Caco-2 (cell line): ENCODE data around the gene CLEC18B. TPM values are rescaled to one million over a fixed set of nuclear protein-coding genes. Genes with fewer than 3 reads are reported as not detected.
A peak's percentile ranks its signal among the peaks of the same experiment; 100 is the strongest.
"Not testable (repeated sequence)": the region's sequence is repeated elsewhere in the genome, so short reads cannot be mapped to it uniquely, and the experiment has no call there.

ENCODE experiments used
- BruUV-seq: library from RNA; stranded (reverse); fragments of 400-500 nt; replicated peaks from 2 replicates; lab custom pipeline; 2021; lab: Mats Ljungman, UMichigan
- CTCF ChIA-PET: fragments of 300-600 bp; sonication (Branson Sonifier 250); formaldehyde crosslinking; loops from one replicate; lab custom pipeline; 2022; ENCODE audit warnings: antibody characterized with exemption; lab: Charles Lee
- POLR2A ChIA-PET: fragments of 300-600 bp; sonication (Branson Sonifier 250); formaldehyde crosslinking; loops from one replicate; lab custom pipeline; 2022; ENCODE audit warnings: antibody characterized with exemption; lab: Charles Lee
- DNase-seq, 2 experiments: peaks; one replicate each; pipeline versions ENCODE4 v3.0.0 to v3.0.0-alpha.2; 2020 to 2022
- H3K27me3 ChIP-seq: replicated peaks from 2 replicates; pipeline ENCODE4 v1.6.0; 2011; ENCODE audit warnings: low read length; ENCODE audit not compliant: control insufficient read depth, insufficient read depth
- H3K36me3 ChIP-seq: 2 replicates; pipeline ENCODE4 v1.5.1; 2011; ENCODE audit warnings: low read length; ENCODE audit not compliant: control insufficient read depth, insufficient read depth
- H3K4me1 ChIP-seq: fragments of 250-450 bp; sonication (Bioruptor Pico); 2 replicates; pipeline ENCODE4 v1.5.1; 2020; ENCODE audit warnings: mild to moderate bottlenecking
- H3K4me3 ChIP-seq: 2 replicates; pipeline ENCODE4 v1.5.1; 2011; ENCODE audit warnings: low read depth, mild to moderate bottlenecking, control low read depth, low read length
- H3K9me3 ChIP-seq: fragments of 250-450 bp; sonication (Bioruptor Pico); 2 replicates; pipeline ENCODE4 v1.5.1; 2020; ENCODE audit warnings: mild to moderate bottlenecking, moderate library complexity
- H3K27ac Mint-ChIP-seq: one replicate; pipeline ENCODE4 v1.8.0; 2022; ENCODE audit warnings: mixed read lengths; ENCODE audit not compliant: unreplicated experiment
- H3K27me3 Mint-ChIP-seq: one replicate; pipeline ENCODE4 v1.8.0; 2022; ENCODE audit warnings: mixed read lengths; ENCODE audit not compliant: insufficient read depth, unreplicated experiment
- H3K36me3 Mint-ChIP-seq: one replicate; pipeline ENCODE4 v1.8.0; 2022; ENCODE audit warnings: mild to moderate bottlenecking, mixed read lengths; ENCODE audit not compliant: insufficient read depth, unreplicated experiment
- H3K4me1 Mint-ChIP-seq: one replicate; pipeline ENCODE4 v1.8.0; 2022; ENCODE audit warnings: low read depth, mixed read lengths; ENCODE audit not compliant: unreplicated experiment
- H3K4me3 Mint-ChIP-seq: one replicate; pipeline ENCODE4 v1.8.0; 2022; ENCODE audit warnings: mild to moderate bottlenecking, moderate library complexity, mixed read lengths; ENCODE audit not compliant: unreplicated experiment
- H3K9me3 Mint-ChIP-seq: one replicate; pipeline ENCODE4 v1.8.0; 2022; ENCODE audit warnings: mixed read lengths; ENCODE audit not compliant: unreplicated experiment
- intact Hi-C: fragments of 100-400 bp; cut with micrococcal nuclease; formaldehyde crosslinking; loops from one replicate; pipeline ENCODE4 v1.10.0; 2022; ENCODE audit not compliant: unreplicated experiment
- total RNA-seq: library from RNA; stranded (reverse); gene quantifications from 2 replicates; pipeline ENCODE4 v1.2.3, GENCODE V29; 2022

CLEC18B gene
- total RNA-seq, 1 experiment from 2014 or later = 0.36 TPM

DNA sequence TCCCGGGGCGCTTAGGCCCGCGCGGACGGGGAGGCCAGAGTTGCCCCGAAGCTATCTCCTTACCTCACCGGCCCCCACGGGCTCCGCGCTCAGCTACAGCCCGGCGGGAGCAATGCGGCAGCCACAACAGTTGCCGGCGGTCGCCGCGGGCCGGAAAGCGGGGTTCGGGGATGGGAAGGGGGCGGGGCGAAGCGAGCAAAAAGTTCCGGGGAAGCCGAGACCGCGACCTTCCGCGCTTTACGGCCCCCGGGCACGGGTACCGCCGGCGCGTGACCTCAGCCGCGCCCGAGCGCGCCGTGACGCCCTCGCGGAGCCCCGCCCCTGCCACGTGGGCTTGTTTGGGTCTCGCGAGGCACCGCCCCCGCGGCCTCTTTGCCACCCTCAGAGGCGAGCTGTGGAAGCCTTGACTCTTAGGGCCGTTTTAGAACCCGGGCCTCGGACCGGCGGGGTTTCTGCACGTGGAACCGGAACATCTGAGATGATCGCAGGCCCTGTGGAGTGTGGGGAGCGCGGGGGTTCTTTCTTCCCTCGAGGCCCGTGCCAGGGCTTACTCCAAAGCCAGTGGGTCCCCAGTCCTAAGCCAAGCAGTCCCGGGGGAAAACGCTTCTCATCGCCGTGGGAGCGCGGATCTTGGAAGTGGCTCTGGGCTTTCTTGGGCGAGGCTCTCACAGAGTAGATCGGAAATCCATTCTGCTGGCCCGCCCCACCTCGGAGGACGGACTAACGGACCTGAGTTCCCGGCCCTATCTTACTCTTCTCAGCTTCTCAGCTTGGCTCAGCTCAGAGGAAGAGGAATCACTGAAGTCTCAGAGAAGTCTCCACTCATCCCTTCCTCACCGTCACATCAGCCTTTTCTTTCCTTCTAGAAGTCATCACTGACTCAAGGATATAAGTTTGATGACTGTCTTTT lies 53.0 kb downstream of the CLEC18B start:
- H3K9me3 ChIP-seq, H3K36me3 ChIP-seq, H3K4me1 ChIP-seq, H3K27me3 ChIP-seq, H3K9me3 Mint-ChIP-seq, H3K27me3 Mint-ChIP-seq, H3K4me1 Mint-ChIP-seq, CTCF ChIA-PET, H3K36me3 Mint-ChIP-seq: not testable (repeated sequence)
- POLR2A ChIA-PET = interaction anchor here (0.7 kb wide), 1 partner anchor 21 kb away, joined by 3 read pairs; no protein-coding TSS in a partner anchor
- peak; percentile 95 to 98 for DNase-seq
- intact Hi-C loops = loop anchor here (5.0 kb wide), 1 partner anchor 239 kb away; the partner anchor contains the start of gene GLG1
- peak overlapping the region; percentile 73 for H3K27ac Mint-ChIP-seq
- TSS peak; percentile 94 for BruUV-seq
- H3K4me3 ChIP-seq = peak overlapping the region; percentile 95
- H3K4me3 Mint-ChIP-seq = peak overlapping the region; percentile 88

DNA sequence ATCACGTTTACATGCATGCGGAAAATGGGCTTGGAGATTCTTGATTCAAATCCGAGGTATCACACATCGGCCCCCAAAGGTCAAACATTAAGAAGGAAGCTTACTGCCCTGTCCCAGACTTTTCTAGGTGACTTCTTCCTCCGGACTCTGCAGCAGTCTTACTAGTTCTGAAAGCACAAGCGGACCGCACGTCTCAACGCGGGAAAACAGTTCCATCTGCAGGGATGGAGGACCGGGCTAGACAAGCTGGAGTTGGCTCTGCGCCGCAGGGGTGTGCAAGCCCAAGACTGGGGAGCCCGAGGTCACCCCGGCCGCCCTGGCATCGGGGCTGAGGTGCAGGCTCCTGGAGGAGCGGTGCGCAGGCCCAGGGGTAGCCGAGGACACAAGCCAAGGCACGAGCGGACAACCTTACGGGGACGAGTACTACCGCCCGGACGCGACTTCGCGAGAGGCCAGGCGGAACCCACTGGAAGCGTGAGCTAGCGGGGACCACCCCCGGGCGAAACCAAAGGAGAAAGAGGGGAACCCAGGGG lies 53.7 kb downstream of the CLEC18B start:
- intact Hi-C loops = loop anchor here (5.0 kb wide), 1 partner anchor 240 kb away; the partner anchor contains the start of gene GLG1
- H3K27me3 ChIP-seq, H3K27me3 Mint-ChIP-seq, H3K9me3 Mint-ChIP-seq, H3K4me1 Mint-ChIP-seq, H3K4me1 ChIP-seq, CTCF ChIA-PET, H3K9me3 ChIP-seq, H3K36me3 Mint-ChIP-seq, H3K36me3 ChIP-seq: not testable (repeated sequence)
- TSS peak; percentile 46 for BruUV-seq
- POLR2A ChIA-PET = interaction anchor here (0.6 to 0.7 kb wide), 2 partner anchors 20 to 1415 kb away, joined by 3 read pairs; no protein-coding TSS in a partner anchor
- H3K27ac Mint-ChIP-seq = peak overlapping the region; percentile 73
- peak in 1 of 2 experiments; percentile 57 for DNase-seq
- H3K4me3 Mint-ChIP-seq = peak overlapping the region; percentile 88
- H3K4me3 ChIP-seq = peak overlapping the region; percentile 95

DNA sequence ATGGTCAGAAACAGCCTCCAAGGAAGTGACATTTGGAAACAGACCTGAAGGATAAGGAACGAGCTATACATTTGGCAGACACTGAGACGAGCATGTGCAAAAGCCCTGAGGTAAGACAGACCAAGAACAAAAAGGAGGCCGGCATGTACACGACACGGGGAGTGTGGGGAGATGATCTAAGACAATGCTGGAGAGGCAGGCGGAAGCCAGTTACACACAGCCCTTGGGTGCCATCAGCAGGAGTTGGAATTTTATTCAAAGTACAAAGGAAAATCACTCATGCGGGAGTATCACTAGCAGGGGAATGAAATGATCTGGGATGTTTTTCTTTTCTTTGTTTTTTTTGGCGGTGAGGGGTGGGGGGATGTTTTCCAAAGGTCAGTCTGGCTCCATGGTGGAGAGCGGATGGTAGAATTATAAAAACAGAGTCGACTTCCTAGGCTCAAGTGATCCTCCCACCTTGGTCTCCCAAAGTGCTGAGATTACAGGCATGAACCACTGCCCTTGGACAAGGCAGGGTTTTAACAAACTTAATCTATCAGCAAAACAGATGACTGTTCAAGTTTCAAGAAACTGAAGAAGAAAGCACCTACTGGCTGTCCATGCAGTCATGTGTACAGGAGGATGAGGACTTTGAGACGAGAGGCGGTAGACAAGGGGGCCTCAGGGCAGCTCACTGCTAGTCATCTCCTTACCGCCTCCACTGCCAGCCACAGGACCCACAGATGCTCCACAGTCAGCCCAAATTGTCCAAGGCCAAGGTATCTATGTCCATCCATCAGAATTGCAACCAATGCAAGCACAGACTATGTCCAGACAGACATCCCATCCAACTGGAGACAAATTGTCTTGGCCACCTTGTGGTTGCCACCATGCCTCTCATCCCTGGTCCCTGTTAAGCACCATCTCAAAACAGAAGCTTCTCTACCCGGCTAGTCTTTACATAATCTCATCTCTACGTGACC lies 59.4 kb downstream of the CLEC18B start:
- H3K27ac Mint-ChIP-seq, CTCF ChIA-PET, H3K27me3 Mint-ChIP-seq, BruUV-seq, H3K4me1 Mint-ChIP-seq, H3K4me3 Mint-ChIP-seq, H3K4me3 ChIP-seq, H3K9me3 Mint-ChIP-seq, H3K36me3 ChIP-seq, intact Hi-C loops, H3K27me3 ChIP-seq, H3K4me1 ChIP-seq, POLR2A ChIA-PET, H3K9me3 ChIP-seq, DNase-seq: not testable (repeated sequence)
- peaks cover 22% of the 10 kb centered on the region for H3K36me3 Mint-ChIP-seq

Other genes with a start within 250 kb of the CLEC18B start
- 182 and 191 TPM in 2 replicates for gene PSMD7, start 124.7 kb downstream of the CLEC18B start, total RNA-seq
- 13.8 TPM in 2 replicates for gene NPIPB15, start 45.2 kb downstream of the CLEC18B start, total RNA-seq
- 197 and 210 TPM in 2 replicates for gene GLG1, start 185.6 kb upstream of the CLEC18B start, total RNA-seq
- 111 and 118 TPM in 2 replicates for gene RFWD3, start 245.4 kb upstream of the CLEC18B start, total RNA-seq